Activated naive CD8-positive, alpha-beta T cell (primary cell): ENCODE measurements around the gene DHRS4.
"Not testable (repeated sequence)": the region's sequence is repeated elsewhere in the genome, so short reads cannot be mapped to it uniquely, and the experiment has no call there.

Source experiments
- H3K27ac Mint-ChIP-seq: one replicate; pipeline ENCODE4 v1.8.0; 2021; ENCODE audit warnings: mixed read lengths
- H3K27me3 Mint-ChIP-seq: one replicate; pipeline ENCODE4 v1.8.0; 2021; ENCODE audit warnings: mixed read lengths
- H3K36me3 Mint-ChIP-seq: one replicate; pipeline ENCODE4 v1.8.0; 2021; ENCODE audit warnings: mixed read lengths
- H3K4me1 Mint-ChIP-seq: one replicate; pipeline ENCODE4 v1.8.0; 2021; ENCODE audit warnings: low read depth, mixed read lengths
- H3K4me3 Mint-ChIP-seq: one replicate; pipeline ENCODE4 v1.8.0; 2021; ENCODE audit warnings: mild to moderate bottlenecking, mixed read lengths
- H3K9me3 Mint-ChIP-seq: one replicate; pipeline ENCODE4 v1.8.0; 2021; ENCODE audit warnings: low read depth, mixed read lengths

DHRS4 gene

DNA sequence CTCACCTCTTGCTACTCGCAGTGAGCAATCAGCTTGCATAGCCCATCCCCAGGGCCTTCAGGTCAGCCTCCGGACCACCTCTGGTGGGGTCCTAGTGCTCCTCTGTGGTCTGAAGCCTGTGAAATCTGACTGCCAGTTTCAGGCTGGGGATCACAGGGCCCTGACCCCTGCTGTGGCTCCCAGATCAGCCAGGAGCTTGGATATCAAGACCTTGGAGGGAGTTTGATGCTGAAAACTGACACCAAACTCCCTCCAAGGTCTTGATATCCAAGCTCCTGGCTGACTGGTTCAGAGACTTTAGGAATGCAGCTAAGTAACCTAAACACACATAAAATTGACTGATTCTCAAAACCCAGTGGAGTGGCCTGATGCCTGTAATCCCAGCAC is 19.8 kb upstream of the DHRS4 start:
- Mint-ChIP-seq H3K9me3 (no peaks in the 10 kb centered on the region), H3K4me1 (no peaks in the 10 kb centered on the region), H3K36me3 (no peaks in the 10 kb centered on the region), H3K27ac (no peak overlapping the region), H3K4me3 (no peak overlapping the region), H3K27me3 (no peaks in the 10 kb centered on the region)

DNA sequence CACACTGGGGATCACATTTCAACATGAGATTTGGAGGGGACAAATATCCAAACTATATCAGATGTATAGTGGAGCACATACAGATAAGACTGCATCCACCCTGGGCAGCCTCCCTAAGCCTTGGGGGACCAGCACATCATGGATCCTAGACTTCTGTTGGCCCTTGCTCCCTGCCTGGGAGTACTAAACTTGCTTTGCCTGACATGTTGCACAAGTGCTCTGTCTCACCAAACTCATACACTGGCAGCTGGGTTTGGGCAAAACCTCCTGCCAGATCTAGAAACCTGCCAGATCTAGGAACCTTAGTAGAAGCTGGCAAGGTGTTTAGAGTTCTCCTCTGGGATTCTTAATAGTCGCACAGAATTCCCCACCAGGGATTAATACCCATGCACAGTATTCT is 18.4 kb upstream of the DHRS4 start:
- H3K27me3 Mint-ChIP-seq: no peaks in the 10 kb centered on the region
- no peaks in the 10 kb centered on the region for H3K9me3 Mint-ChIP-seq
- peaks cover 4% of the 10 kb centered on the region for H3K36me3 Mint-ChIP-seq
- H3K4me1 Mint-ChIP-seq: no peaks in the 10 kb centered on the region
- H3K27ac Mint-ChIP-seq: no peak overlapping the region
- no peak overlapping the region for H3K4me3 Mint-ChIP-seq

DNA sequence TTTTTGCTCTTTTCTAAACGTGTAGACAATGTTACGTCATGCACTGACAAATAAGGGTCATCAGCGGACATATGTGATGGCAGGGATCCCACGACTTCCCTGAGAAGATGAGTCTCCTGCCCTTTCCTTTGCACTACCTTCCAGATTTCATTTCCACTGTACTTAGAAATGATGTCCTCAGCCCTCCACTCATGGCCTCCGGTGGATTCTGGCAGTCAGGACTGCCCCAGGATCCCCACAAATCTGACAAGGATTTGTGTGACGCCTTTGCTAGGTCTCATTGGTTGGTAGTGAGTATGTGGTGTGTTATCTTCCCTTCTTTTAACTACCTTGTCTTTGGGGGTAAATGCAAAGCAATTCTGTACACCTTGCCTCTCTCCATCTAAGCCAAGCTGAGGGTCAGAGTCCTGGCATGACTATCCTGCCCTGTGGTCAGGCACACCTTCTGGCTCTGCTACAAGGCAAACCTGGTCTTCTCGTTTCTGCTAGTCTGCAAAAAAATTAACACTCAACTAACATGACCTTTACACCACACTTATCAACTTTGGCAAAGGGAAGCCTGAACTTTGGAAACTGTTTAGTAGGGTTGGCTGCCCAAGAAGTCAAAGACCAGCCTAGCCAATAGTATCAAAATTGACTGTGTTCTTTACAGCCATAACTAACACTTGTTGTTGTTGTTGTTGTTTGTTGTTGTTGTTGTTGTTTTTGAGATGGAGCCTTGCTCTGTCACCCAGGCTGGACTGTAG is 17.3 kb upstream of the DHRS4 start:
- Mint-ChIP-seq H3K27ac (no peak overlapping the region), H3K27me3 (no peaks in the 10 kb centered on the region), H3K36me3 (peaks cover 4% of the 10 kb centered on the region), H3K4me1 (no peaks in the 10 kb centered on the region), H3K4me3 (no peak overlapping the region), H3K9me3 (no peaks in the 10 kb centered on the region)

DNA sequence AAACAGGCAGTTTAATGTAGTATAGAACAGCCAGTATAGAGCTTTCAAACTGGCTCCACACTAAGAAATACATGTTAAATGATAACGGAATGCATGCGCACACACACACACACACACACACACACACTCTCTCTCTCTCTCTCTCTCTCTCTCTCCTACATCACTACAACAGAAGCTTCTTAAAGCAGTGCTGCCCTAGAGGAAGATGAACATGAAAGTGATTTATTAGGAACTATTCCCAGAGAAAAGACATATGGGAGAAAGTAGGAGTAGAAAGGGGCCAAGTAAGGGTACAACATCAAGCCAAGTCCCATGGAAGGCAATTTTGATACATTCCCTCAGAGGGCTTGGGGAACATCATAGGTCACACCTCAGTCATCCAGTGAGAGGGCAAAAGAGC is 16.4 kb upstream of the DHRS4 start:
- Mint-ChIP-seq H3K36me3 (peaks cover 4% of the 10 kb centered on the region), H3K27ac (no peak overlapping the region), H3K4me3 (no peak overlapping the region), H3K27me3 (no peaks in the 10 kb centered on the region), H3K9me3 (no peaks in the 10 kb centered on the region), H3K4me1 (no peaks in the 10 kb centered on the region)

DNA sequence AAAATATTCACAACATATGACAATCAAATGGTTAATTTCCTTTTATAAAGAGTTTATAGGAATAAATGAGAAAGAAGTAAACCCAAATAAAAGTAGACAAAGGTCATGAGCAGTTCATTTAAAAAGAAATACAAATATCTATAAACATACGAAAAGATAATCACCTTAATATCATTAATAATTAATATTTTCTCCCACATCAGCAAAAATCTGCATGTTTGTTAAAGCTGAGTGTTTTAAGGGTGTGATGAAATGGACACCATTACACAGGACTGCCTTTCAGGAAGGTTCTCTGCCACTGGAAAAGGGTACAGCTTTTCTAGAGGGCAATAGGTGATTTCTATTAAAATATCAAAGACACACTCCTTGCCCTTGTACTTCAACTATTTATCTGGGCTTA is 14.7 kb upstream of the DHRS4 start:
- H3K27ac Mint-ChIP-seq: no peak overlapping the region
- no peaks in the 10 kb centered on the region for H3K4me1 Mint-ChIP-seq
- H3K27me3 Mint-ChIP-seq: no peaks in the 10 kb centered on the region
- H3K9me3 Mint-ChIP-seq: no peaks in the 10 kb centered on the region
- no peak overlapping the region for H3K4me3 Mint-ChIP-seq
- peaks cover 4% of the 10 kb centered on the region for H3K36me3 Mint-ChIP-seq

DNA sequence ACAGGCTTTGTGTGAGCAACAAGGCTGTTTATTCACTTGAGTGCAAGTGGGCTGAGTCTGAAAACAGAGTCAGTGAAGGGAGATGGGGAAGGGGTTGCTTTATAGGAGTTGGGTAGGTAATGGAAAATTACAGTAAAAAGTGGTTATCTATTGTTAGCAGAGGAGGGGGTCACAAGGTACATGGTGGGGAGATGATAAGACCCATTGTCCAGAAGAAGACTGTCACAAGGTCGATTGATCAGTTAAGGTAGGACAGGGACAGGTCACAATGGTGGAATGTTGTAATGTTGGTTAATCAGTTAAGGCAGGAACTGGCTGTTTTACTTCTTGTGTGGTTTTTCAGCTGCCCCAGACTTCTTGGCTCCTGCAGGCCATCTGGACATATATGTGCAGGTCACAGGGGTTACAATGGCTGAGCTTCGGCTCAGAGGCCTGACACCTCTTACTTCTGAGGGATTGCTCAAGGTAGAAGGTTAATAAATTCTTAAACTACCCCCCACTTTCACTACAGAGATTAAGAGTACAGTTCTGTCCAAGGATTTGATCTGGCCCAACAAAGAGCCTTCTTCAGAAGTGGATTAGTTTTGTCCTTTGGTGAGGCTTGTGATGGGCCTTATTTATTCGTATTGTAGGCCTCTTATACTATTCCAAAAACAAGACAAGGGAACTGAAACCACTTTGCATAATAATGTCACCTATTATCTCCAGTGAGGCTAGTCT is 13.8 kb upstream of the DHRS4 start:
- Mint-ChIP-seq H3K36me3 (peaks cover 4% of the 10 kb centered on the region), H3K9me3 (no peaks in the 10 kb centered on the region), H3K4me1 (peaks cover 2% of the 10 kb centered on the region), H3K27me3 (no peaks in the 10 kb centered on the region), H3K27ac (no peak overlapping the region), H3K4me3 (no peak overlapping the region)

DNA sequence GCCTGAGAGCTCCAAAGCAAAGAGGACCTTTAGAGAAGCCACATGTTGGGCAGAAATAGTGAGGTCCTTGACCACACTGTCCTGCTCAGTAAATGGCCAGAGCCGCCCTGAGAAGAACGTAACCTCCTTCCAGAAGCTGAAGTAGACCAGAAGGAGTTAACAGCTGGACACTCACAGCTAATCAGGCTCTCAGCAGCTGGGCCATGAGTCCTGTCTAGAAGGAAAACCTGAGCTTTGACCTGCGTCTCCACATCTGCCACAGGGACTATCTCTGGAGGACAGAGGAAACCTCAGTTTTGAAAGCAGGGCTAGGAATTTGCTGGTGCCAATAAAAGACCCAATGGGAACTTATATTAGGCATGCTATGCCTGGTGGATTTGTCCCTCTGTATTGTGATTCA is 12.3 kb upstream of the DHRS4 start:
- Mint-ChIP-seq H3K4me1 (peaks cover 8% of the 10 kb centered on the region), H3K4me3 (no peak overlapping the region), H3K27me3 (no peaks in the 10 kb centered on the region), H3K36me3 (peaks cover 4% of the 10 kb centered on the region), H3K9me3 (no peaks in the 10 kb centered on the region), H3K27ac (no peak overlapping the region)

DNA sequence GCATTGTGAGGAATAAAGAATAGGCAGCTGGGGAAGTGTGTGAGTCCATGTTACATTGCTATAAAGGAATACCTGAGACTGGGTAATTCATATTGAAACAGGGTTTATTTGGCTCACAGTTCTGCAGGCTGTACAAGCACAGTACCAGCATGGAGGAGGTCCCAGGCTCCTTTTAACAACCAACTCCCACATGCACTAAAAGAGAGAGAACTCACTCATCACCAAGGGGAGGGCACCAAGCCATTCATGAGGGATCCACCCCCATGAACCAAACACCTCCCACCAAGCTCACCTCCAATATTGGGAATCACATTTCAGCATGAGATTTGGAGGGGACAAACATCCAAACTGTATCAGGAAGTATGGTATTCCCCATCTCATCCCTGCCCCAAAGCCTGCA is 11.9 kb upstream of the DHRS4 start:
- Mint-ChIP-seq H3K4me3 (no peak overlapping the region), H3K27me3 (no peaks in the 10 kb centered on the region), H3K27ac (no peak overlapping the region)

DNA sequence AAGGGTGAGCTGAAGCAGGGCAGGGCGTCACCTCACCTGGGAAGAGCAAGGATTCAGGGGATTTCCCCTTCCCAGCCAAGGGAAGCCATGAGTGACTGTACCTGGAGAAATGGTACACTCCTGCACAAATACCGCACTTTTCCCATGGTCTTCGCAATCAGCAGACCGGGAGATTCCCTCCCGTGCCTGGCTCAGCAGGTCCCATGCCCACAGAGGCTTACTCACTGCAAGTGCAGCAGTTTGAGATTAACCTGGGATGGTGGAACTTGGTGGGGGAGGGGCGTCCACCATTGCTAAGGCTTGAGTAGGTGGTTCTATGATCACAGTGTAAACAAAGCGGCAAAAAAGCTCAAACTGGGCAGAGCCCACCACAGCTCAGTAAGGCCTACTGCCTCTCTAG is 11.0 kb upstream of the DHRS4 start:
- Mint-ChIP-seq H3K27ac (no peak overlapping the region), H3K4me1 (peaks cover 16% of the 10 kb centered on the region), H3K36me3 (peaks cover 4% of the 10 kb centered on the region), H3K27me3 (no peaks in the 10 kb centered on the region), H3K9me3 (no peaks in the 10 kb centered on the region), H3K4me3 (no peak overlapping the region)

More for the DNA sequence above, 11.9 kb upstream of the DHRS4 start:
- Mint-ChIP-seq H3K9me3 (no peaks in the 10 kb centered on the region), H3K4me1 (peaks cover 13% of the 10 kb centered on the region), H3K36me3 (peaks cover 4% of the 10 kb centered on the region)

DNA sequence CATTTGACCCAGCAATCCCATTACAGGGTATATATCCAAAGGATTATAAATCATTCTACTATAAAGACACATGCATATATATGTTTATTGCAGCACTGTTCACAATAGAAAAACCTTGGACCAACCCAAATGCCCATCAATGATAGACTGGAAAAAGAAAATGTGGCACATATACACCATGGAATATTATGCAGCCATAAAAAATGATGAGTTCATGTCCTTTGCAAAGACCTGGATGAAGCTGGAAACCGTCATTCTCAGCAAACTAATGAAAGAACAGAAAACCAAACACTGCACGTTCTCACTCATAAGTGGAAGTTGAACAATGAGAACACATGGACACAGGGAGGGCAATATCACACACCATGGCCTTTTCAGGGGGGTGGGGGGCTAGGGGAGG is 4.5 kb upstream of the DHRS4 start:
- peaks cover 45% of the 10 kb centered on the region for H3K4me1 Mint-ChIP-seq
- H3K27me3 Mint-ChIP-seq, H3K9me3 Mint-ChIP-seq, H3K36me3 Mint-ChIP-seq, H3K27ac Mint-ChIP-seq, H3K4me3 Mint-ChIP-seq: not testable (repeated sequence)

DNA sequence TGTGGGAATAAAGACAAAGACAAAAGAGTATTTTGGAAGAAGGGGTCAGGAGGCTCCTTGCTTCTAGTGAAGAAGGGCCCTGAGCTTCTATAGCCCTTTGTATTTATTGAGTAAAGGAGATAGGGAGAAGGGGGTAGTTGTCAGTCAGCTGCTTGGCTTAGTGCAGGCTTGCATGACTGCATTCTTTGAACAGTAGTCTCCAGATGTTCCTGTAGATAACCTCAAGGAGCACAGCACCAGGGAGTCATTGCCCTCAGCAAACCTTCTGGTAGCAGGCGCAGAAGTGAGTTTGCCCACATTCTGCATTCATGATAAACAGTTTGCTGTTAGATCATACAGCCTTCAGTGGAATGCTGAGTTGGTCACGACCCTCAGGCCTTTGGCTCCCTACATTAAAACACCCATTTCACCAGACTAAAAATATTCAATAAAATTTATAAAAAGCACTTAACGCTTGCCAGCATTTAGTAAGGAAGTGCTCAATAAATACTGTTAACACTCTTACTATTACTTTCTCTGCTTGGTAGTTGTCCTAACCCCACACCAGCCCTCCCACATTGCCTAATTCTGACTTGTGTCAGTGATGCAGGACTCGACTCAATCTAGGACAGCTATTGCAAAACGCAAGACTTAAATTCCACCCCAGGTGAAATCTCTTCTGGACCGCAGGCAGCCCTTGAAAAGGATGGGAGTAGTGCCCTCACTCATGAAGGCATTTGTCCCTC is 3.0 kb upstream of the DHRS4 start:
- no peak overlapping the region for H3K4me3 Mint-ChIP-seq
- H3K27me3 Mint-ChIP-seq: no peaks in the 10 kb centered on the region
- peaks cover 47% of the 10 kb centered on the region for H3K4me1 Mint-ChIP-seq
- H3K27ac Mint-ChIP-seq: no peak overlapping the region
- H3K9me3 Mint-ChIP-seq: no peaks in the 10 kb centered on the region
- H3K36me3 Mint-ChIP-seq: no peaks in the 10 kb centered on the region

DNA sequence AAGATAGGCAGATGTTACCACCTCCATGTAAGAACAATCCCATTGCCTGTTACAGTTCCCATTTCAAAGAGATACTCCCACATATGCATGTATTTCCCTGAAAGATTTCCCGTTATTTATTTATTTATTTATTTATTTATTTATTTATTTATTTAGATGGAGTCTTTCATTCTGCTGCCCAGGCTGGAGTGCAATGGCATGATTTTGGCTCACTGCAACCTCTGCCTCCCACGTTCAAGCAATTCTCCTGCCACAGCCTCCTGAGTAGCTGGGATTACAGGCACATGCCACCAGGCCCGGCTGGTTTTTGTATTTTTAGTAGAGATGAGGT is 2.5 kb upstream of the DHRS4 start:
- H3K27me3 Mint-ChIP-seq, H3K4me3 Mint-ChIP-seq, H3K27ac Mint-ChIP-seq, H3K36me3 Mint-ChIP-seq, H3K9me3 Mint-ChIP-seq: not testable (repeated sequence)
- peaks cover 42% of the 10 kb centered on the region for H3K4me1 Mint-ChIP-seq

DNA sequence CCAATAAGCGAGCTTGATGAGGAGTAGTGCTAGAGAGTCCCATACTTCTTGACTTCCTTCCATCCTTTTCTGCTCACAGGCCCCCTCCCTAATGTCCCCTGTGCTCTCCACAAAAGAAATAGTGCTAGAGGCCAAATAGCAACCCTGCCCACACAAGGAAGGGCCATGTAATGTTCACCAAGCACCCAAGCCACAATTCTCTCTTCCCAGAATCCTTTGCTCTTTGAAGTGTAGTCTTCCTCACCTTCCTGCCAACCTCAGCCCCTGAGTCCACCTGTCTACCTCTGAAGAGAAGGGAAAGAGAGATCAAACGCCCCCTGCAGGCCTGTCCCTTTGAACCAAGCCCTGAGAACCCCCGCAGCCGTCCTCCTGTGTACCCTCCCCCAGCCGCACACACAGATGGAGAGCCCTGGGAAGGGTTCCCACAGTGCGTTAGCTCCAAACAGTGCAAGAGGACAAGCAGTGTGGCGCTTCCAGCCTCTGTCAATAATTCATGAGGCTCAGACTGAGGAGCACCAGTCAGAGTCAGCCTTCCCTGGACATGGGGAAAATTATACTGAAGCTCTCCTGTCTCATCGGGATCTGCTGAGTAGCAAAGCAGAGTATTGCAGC is 1.9 kb upstream of the DHRS4 start:
- H3K4me1 Mint-ChIP-seq: peaks cover 36% of the 10 kb centered on the region
- H3K4me3 Mint-ChIP-seq: peak overlapping the region; percentile 9
- no peaks in the 10 kb centered on the region for H3K36me3 Mint-ChIP-seq
- H3K27ac Mint-ChIP-seq: peak overlapping the region; percentile 46
- H3K9me3 Mint-ChIP-seq: no peaks in the 10 kb centered on the region
- no peaks in the 10 kb centered on the region for H3K27me3 Mint-ChIP-seq

DNA sequence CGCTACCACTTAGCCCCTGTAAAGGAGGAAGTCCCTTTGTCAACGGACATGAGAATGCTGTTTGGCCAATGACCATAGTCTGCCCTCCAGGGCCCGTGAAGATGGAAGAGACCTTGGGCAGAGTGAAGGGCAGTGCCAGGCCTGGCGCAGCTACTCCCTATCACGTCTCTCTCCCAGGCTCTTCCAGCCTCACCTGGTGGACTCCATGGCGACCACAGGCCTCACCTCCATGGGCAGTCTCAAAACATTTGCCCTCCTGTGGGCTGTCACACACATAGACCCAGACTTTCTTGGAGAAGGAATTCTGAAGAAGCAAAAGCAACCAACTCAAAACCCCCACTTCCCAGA is 480 bp upstream of the DHRS4 start:
- not testable (repeated sequence) for H3K9me3 Mint-ChIP-seq

DNA sequence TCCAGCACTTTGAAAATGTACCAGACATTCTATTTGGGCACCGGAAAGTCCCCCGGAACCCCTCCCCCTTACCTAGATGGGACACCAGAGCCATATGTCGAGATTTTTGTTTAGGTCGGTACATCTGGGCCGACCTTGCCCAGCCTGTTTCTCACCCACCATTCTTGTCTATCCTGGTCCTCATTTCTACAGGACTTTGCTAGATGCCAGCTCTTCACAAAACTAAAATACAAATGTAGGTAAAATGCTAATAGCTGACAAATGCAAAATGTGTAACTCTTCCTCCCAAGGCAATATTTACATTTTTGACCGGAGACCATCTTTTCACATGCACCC is 677 bp downstream of the DHRS4 start:
- Mint-ChIP-seq H3K4me3 (peak overlapping the region; percentile 95), H3K27ac (peak overlapping the region; percentile 74), H3K4me1 (peaks cover 25% of the 10 kb centered on the region)
- not testable (repeated sequence) for H3K36me3 Mint-ChIP-seq, H3K27me3 Mint-ChIP-seq, H3K9me3 Mint-ChIP-seq

More for the DNA sequence above, 480 bp upstream of the DHRS4 start:
- not testable (repeated sequence) for H3K36me3 Mint-ChIP-seq, H3K27me3 Mint-ChIP-seq
- Mint-ChIP-seq H3K4me1 (peaks cover 28% of the 10 kb centered on the region), H3K4me3 (peak overlapping the region; percentile 95), H3K27ac (peak overlapping the region; percentile 74)
